GM18951 (cell line): ENCODE measurements around the gene COLQ.

Source experiments
- POLR2A ChIP-seq: IDR thresholded peaks from 4 replicates; pipeline ENCODE4 v1.6.1; 2011; ENCODE audit warnings: mild to moderate bottlenecking; ENCODE audit not compliant: insufficient read length, insufficient read depth; ENCODE audit errors: extremely low read depth
- in situ Hi-C: fragments of 300-500 bp; cut with MboI; formaldehyde crosslinking; loops from one replicate; pipeline ENCODE4 v1.12.0; 2022; ENCODE audit warnings: low sequenced_read_pairs, mixed read lengths, inconsistent platforms; ENCODE audit not compliant: unreplicated experiment

COLQ gene

GRCh38 chr3:15513810-15514662 is 7.5 kb downstream of the COLQ start:
- in situ Hi-C loops = no loop called here
- no peak for TF ChIP-seq POLR2A

GRCh38 chr3:15513116-15513515 is 8.4 kb downstream of the COLQ start:
- in situ Hi-C loops = no loop called here
- no peak for TF ChIP-seq POLR2A

DNA sequence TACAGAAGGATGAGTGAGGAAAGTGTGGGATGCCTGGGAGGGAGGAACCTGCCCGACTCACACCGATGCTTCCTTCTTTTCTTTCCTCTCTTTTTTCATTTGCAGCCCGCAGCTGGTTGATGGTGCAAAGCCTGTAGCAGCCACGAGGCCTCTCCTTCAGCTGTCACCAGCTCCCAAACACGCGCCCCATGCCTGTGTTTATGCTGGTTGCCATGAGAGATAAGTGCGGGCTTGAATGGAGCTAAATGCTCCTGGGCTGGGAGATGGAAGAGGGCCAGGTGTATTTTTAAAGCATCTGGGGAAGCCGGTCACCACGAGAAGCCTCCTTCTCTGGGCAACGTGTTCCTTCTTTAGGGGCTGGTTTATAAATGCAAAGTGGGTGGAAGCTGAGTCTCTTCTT is 9.3 kb downstream of the COLQ start:
- TF ChIP-seq POLR2A = no peak
- in situ Hi-C loops = no loop called here

DNA sequence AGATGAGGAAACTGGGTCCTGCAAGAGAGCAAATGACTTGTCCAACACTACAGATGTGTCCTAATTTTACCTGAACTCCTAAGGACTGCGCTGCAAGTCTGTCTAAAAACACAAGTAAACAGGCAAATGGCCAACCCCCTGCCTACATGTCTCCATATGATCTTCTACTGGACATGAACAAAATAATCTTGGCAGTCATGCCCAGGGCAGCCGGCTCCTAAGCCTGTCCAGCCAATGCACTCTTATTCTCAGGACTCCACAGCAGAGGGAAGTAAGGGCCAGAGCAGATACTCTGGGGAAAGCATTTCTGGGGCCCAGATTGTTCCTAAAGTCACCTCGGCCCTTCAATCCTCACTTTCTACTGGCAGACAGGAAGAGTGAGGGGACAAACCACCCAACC is 10.3 kb downstream of the COLQ start:
- no peak for TF ChIP-seq POLR2A
- in situ Hi-C loops = no loop called here

DNA sequence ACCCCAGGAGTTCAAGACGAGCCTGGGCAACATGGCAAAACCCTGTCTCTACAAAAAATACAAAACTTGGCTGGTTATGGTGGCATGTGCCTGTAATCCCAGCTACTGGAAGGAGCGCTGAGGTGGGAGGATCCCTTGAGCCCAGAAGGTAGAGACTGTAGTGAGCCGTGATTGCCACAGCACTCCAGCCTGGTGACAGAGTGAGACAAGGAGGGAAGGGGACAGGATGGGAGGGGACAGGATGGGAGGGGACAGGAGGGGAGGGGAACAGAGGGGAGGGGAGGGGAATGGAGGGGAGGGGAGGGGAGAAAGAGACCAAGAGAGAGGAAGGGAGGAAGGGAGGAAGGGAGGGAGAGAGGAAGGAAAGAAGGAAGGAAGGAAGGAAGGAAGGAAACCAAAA is 11.0 kb downstream of the COLQ start:
- no peak for TF ChIP-seq POLR2A
- in situ Hi-C loops = no loop called here

GRCh38 chr3:15506571-15506970 is 14.9 kb downstream of the COLQ start:
- no peak for TF ChIP-seq POLR2A
- in situ Hi-C loops = no loop called here

- in situ Hi-C loops = no loop called here
- no peak for TF ChIP-seq POLR2A
Measured at GRCh38 chr3:15505479-15506165, 15.9 kb downstream of the COLQ start.

DNA sequence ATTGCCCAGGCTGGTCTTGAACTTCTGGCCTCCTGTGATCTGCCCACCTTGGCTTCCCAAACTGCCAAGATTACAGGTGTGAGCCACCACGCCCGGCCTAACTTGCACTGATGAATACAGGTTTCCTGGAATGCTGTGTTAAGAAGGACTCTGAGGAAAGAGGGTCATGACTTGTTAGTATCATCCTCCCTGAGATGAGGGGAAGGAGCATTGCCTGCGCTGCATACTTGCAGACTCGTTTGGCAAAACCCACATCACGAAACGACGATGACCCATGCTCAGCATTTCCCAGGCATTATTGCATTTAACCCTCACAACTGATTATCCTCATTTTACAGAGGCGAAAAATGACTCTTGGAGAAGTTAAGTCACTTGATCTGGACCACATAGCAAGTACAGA is 18.9 kb downstream of the COLQ start:
- TF ChIP-seq POLR2A = no peak
- in situ Hi-C loops = no loop called here

- TF ChIP-seq POLR2A = no peak
- in situ Hi-C loops = no loop called here
Measured at GRCh38 chr3:15501126-15501525, 20.4 kb downstream of the COLQ start.

DNA sequence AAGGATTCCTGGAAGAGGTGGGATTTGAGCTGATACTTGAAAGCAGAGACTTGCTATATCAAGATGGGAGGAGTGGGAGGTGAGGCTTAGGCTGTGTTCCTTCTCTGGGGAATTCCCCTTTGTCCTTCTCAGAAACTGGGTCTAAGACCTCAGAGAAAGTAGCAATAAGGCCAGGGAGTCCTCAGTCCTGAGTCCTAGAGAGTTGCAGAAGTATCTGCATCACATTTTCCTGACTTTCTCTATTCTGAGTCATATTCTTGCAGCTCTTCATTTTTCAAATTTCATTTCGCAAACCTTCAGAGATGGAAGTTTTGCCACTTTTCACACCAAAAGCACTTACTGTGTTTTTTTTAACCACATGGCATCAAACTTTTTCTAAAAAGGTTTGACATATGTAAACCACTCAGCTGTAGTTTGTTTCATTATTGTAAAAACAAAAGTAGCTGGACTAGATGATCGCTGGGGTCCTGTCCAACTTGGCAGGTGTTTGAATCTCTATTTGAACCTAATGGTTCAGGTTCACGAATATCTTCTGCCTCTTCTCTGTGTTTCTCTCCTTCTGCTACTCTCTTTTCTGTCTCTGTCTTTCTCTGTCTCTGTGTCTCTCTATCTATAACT is 21.3 kb downstream of the COLQ start:
- TF ChIP-seq POLR2A = no peak
- in situ Hi-C loops = no loop called here

DNA sequence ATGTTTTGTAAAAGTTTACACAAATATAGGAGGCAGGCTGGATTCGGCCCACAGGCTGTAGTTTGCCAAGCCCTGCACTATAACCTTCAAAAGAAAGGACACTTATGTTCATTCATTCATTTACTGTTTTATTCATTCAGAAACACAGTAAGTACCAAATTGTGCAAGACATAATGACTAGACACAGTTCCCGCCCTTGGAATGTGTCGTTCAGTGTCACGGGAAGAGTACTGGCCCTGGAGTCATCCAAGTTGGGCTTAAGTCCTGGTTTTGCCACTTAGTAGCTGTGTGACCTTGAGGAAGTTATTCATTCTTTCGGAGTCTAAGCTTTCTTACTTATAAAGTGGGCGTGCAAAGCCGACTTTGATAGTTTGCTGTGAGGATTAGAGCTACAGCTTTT is 22.0 kb downstream of the COLQ start:
- in situ Hi-C loops = no loop called here
- TF ChIP-seq POLR2A = no peak

- in situ Hi-C loops = no loop called here
- no peak for TF ChIP-seq POLR2A
Measured at GRCh38 chr3:15498431-15499214, 22.9 kb downstream of the COLQ start.

DNA sequence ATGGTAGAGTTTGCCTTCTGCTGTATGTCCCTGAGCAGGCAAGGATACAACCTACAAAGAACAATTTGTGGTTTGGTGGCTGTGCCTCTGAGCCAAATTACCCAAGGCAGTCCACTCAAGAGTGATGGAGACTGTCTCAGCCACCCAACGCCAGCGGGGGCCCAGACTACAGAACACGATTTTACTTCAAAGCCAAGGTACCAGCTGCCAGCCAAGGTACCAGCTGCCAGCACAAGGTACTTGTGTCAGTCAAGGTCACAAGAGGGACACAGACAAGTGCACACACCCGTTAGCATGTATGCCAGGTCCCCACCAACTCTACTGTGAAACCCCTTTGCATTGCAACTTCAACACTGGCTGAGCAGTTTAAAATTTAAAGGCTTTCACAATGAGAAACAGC is 23.5 kb downstream of the COLQ start:
- no peak for TF ChIP-seq POLR2A
- in situ Hi-C loops = no loop called here
